Body of pancreas (tissue), 4 donors: Measurements from ENCODE around the gene TPSAB1.

ENCODE experiments used
- CTCF ChIP-seq, 7 experiments: fragments of 450-650 bp in 4 of 7; fragments of 200-600 bp in 3 of 7; sonication (generic) in 3 of 7; IDR thresholded peaks; one replicate each; pipeline ENCODE4 v1.5.1; 2016 to 2019; ENCODE audit warnings: antibody characterized with exemption in 7 of 7
- POLR2A ChIP-seq, 3 donors: fragments of 450-650 bp; IDR thresholded peaks; one replicate each; pipeline ENCODE4 v1.6.1; 2016; ENCODE audit warnings: antibody characterized with exemption in 3 of 3, mild to moderate bottlenecking in 2 of 3

GRCh38 chr16:1193143-1193824, 47.2 kb upstream of the TPSAB1 start:
- TF ChIP-seq POLR2A (IDR thresholded peaks at IDR 0.05), result no peak
- no peak for TF ChIP-seq CTCF (IDR thresholded peaks at IDR 0.05)
